Liver (tissue), 9 donors: ENCODE results near the gene MAMDC4. TPM values are rescaled to one million over a fixed set of nuclear protein-coding genes. Genes with fewer than 3 reads are reported as not detected.

Experiments
- DNase-seq: peaks from one replicate; pipeline ENCODE4 v3.0.0-alpha.2; 2017; ENCODE audit warnings: low spot score
- H3K27ac ChIP-seq, 2 donors: one replicate each; pipeline ENCODE4 v1.7.0; 2013; ENCODE audit warnings: inconsistent platforms in 2 of 2, low read length in 2 of 2, control low read depth in 1 of 2, low read depth in 1 of 2, mild to moderate bottlenecking in 1 of 2
- H3K27me3 ChIP-seq, 4 donors: one replicate each; pipeline versions ENCODE4 v1.6.1 to v1.7.0; 2013; ENCODE audit warnings: low read length in 3 of 4, inconsistent platforms in 1 of 4, mild to moderate bottlenecking in 1 of 4, moderate library complexity in 1 of 4; ENCODE audit not compliant: control insufficient read depth in 4 of 4, insufficient read depth in 4 of 4
- H3K36me3 ChIP-seq, 4 donors: one replicate each; pipeline versions ENCODE4 v1.6.1 to v1.7.0; 2013; ENCODE audit warnings: low read length in 3 of 4, mild to moderate bottlenecking in 3 of 4, low read depth in 1 of 4, moderate library complexity in 1 of 4; ENCODE audit not compliant: control insufficient read depth in 4 of 4, insufficient read depth in 3 of 4
- H3K4me1 ChIP-seq, 4 donors: one replicate each; pipeline versions ENCODE4 v1.6.1 to v1.7.0; 2013; ENCODE audit warnings: low read length in 3 of 4, mild to moderate bottlenecking in 3 of 4, moderate library complexity in 1 of 4; ENCODE audit not compliant: control insufficient read depth in 4 of 4, insufficient read depth in 4 of 4
- H3K4me3 ChIP-seq, 3 donors: one replicate each; pipeline versions ENCODE4 v1.6.1 to v1.7.0; 2013; ENCODE audit warnings: low read length in 3 of 3, control low read depth in 1 of 3, low read depth in 1 of 3, mild to moderate bottlenecking in 1 of 3
- H3K9ac ChIP-seq, 2 donors: one replicate each; pipeline ENCODE4 v1.7.0; 2013; ENCODE audit warnings: low read length in 2 of 2, mild to moderate bottlenecking in 2 of 2, moderate library complexity in 2 of 2, control low read depth in 1 of 2, low read depth in 1 of 2
- H3K9me3 ChIP-seq, 4 donors: one replicate each; pipeline versions ENCODE4 v1.6.1 to v1.7.0; 2013; ENCODE audit warnings: low read length in 3 of 4; ENCODE audit not compliant: control insufficient read depth in 4 of 4
- EGR1 ChIP-seq, 2 donors: IDR thresholded peaks; 2 replicates each; pipeline ENCODE4 v1.6.1; 2016 to 2018; ENCODE audit warnings: antibody characterized with exemption in 2 of 2, low read depth in 2 of 2
- FOXA1 ChIP-seq: IDR thresholded peaks from 2 replicates; pipeline ENCODE4 v1.6.1; 2016; ENCODE audit warnings: antibody characterized with exemption
- FOXA2 ChIP-seq: IDR thresholded peaks from 2 replicates; pipeline ENCODE4 v1.6.1; 2016; ENCODE audit warnings: antibody characterized with exemption
- GABPA ChIP-seq, 2 donors: IDR thresholded peaks in 1 of 2; conservative IDR thresholded peaks in 1 of 2; 2 replicates each; pipeline ENCODE4 v1.6.1; 2016; ENCODE audit warnings: antibody characterized with exemption in 2 of 2, mild to moderate bottlenecking in 1 of 2, moderate library complexity in 1 of 2
- HNF4A ChIP-seq, 2 donors: conservative IDR thresholded peaks; 2 replicates each; pipeline ENCODE4 v1.6.1; 2016; ENCODE audit warnings: antibody characterized with exemption in 2 of 2, mild to moderate bottlenecking in 2 of 2
- NR2F2 ChIP-seq: IDR thresholded peaks from 2 replicates; pipeline ENCODE4 v1.6.1; 2016; ENCODE audit warnings: antibody characterized with exemption
- RAD21 ChIP-seq, 2 donors: IDR thresholded peaks; 2 replicates each; pipeline ENCODE4 v1.6.1; 2016; ENCODE audit warnings: antibody characterized with exemption in 2 of 2, mild to moderate bottlenecking in 2 of 2
- RXRA ChIP-seq, 2 donors: IDR thresholded peaks; 2 replicates each; pipeline ENCODE4 v1.6.1; 2017 to 2018; ENCODE audit warnings: antibody characterized with exemption in 2 of 2, mild to moderate bottlenecking in 1 of 2
- SP1 ChIP-seq: IDR thresholded peaks from 2 replicates; pipeline ENCODE4 v1.6.1; 2018; ENCODE audit warnings: antibody characterized with exemption, mild to moderate bottlenecking
- TAF1 ChIP-seq: conservative IDR thresholded peaks from 2 replicates; pipeline ENCODE4 v1.6.1; 2016; ENCODE audit warnings: antibody characterized with exemption, mild to moderate bottlenecking
- YY1 ChIP-seq: IDR thresholded peaks from 2 replicates; pipeline ENCODE4 v1.6.1; 2016; ENCODE audit warnings: antibody characterized with exemption, mild to moderate bottlenecking
- WGBS: extraction: QIAGEN DNeasy Blood & Tissue Kit; methylation state at CpG from one replicate; pipeline ENCODE4 v1.1.7; 2013; 5-methylcytosine and 5-hydroxymethylcytosine counted together
- polyA plus RNA-seq, 2 donors: library from polyadenylated mRNA; stranded (reverse) in 1 of 2; unstranded in 1 of 2; fragments of 200-250 nt in 1 of 2; fragments of >200 nt in 1 of 2; fragmentation: Nextera tagmentation in 1 of 2; extraction: Ambion mirVana in 1 of 2; gene quantifications; one replicate each; pipeline versions ENCODE4 v1.2.1 to v1.2.3, GENCODE V29; 2013 to 2015
- total RNA-seq, 2 donors: library from RNA; depleted of rRNA; stranded (reverse); fragments of >200 nt; gene quantifications; one replicate each; pipeline ENCODE4 v1.2.3, GENCODE V29; 2014
- TF ChIP-seq, protein P1 (sequence below): IDR thresholded peaks from 2 replicates; pipeline ENCODE4 v1.6.1; 2016; ENCODE audit warnings: antibody characterized with exemption
- TF ChIP-seq, protein P2 (sequence below): IDR thresholded peaks from 2 replicates; pipeline ENCODE4 v1.6.1; 2016; ENCODE audit warnings: antibody characterized with exemption
- TF ChIP-seq, protein P3 (sequence below): fragments of 150-350 bp; IDR thresholded peaks from 2 replicates; pipeline ENCODE4 v1.5.1; 2017; ENCODE audit warnings: improper control_type of control experiment, low read depth, low read length; ENCODE audit not compliant: missing input control
- TF ChIP-seq, protein P4 (sequence below): IDR thresholded peaks from 2 replicates; pipeline ENCODE4 v1.6.1; 2016; ENCODE audit warnings: antibody characterized with exemption, mild to moderate bottlenecking
- donor health status: healthy.
- donor health status: healthy.
- donor health status: healthy.
- donor health status: healthy.
- donor health status: healthy.

Gene MAMDC4
- total and polyA plus RNA-seq, 4 donors = 2.4 to 8.1 (median 3.9) TPM

DNA sequence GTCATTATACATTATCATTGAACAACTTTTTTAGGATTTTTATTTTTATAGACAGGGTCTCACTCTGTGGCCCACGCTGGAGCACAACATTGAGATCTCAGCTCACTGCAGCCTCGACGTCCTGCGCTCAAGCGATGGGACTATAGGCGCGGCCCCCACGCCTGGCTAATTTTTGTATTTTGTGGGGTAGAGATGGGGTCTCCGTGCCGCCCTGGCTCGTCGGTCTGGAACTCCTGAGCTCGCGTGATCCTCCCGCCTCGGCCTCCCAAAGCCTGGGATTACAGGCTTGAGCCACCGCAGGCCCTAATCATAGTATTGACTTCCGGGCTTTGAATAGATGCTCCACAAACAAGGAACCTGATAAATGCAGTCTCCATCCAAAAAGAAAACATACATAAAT, 15.3 kb downstream of the MAMDC4 start:
- Histone ChIP-seq H3K27me3 (no peaks in the 10 kb centered on the region), H3K9ac (no peak overlapping the region), H3K36me3 (peaks cover 2 to 12% (median 5%) of the 10 kb centered on the region in 4 donors), H3K9me3 (no peaks in the 10 kb centered on the region), H3K27ac (no peak overlapping the region), H3K4me1 (peaks cover 7 to 32% (median 27%) of the 10 kb centered on the region in 4 donors), H3K4me3 (no peak overlapping the region)
- 98% methylated on average over 18 of the region's 18 CpGs for WGBS
- DNase-seq = no peak
- TF ChIP-seq FOXA2 = no peak

DNA sequence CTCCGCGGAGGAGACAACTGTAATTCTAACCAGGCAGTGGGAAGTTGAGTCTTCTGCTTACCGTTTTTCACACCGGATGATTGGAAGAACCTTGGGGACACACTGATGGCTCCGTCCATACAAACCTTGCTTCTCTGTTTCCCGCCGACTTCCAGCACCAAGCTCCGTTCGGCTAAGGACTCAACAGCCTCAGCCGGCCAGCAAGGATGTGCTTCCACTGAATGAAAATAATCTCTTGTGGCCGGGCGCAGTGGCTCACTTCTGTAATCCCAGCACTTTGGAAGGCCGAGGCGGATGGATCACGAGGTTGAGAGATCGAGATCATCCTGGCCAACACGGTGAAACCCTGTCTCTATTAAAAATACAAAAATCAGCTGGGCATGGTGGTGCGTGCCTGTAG, 15.8 kb downstream of the MAMDC4 start:
- DNase-seq = no peak
- peaks cover 7 to 28% (median 26%) of the 10 kb centered on the region in 4 donors for H3K4me1 ChIP-seq
- TF ChIP-seq HNF4A (conservative IDR thresholded peaks at IDR 0.05) (no peak), YY1 (no peak), RXRA (IDR thresholded peaks at IDR 0.05) (no peak), FOXA2 (no peak), RAD21 (IDR thresholded peaks at IDR 0.05) (no peak), EGR1 (IDR thresholded peaks at IDR 0.05; ENCODE audit: low read depth in 2 of 2) (no peak), GABPA (IDR thresholded peaks at IDR 0.05 in 1 of 2, conservative IDR thresholded peaks at IDR 0.05 in 1 of 2) (no peak), NR2F2 (no peak), FOXA1 (no peak), TAF1 (no peak), SP1 (no peak)
- TF ChIP-seq, protein P1, sequence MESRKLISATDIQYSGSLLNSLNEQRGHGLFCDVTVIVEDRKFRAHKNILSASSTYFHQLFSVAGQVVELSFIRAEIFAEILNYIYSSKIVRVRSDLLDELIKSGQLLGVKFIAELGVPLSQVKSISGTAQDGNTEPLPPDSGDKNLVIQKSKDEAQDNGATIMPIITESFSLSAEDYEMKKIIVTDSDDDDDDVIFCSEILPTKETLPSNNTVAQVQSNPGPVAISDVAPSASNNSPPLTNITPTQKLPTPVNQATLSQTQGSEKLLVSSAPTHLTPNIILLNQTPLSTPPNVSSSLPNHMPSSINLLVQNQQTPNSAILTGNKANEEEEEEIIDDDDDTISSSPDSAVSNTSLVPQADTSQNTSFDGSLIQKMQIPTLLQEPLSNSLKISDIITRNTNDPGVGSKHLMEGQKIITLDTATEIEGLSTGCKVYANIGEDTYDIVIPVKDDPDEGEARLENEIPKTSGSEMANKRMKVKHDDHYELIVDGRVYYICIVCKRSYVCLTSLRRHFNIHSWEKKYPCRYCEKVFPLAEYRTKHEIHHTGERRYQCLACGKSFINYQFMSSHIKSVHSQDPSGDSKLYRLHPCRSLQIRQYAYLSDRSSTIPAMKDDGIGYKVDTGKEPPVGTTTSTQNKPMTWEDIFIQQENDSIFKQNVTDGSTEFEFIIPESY = no peak
- TF ChIP-seq, protein P2, sequence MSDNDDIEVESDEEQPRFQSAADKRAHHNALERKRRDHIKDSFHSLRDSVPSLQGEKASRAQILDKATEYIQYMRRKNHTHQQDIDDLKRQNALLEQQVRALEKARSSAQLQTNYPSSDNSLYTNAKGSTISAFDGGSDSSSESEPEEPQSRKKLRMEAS = no peak
- TF ChIP-seq, protein P3, sequence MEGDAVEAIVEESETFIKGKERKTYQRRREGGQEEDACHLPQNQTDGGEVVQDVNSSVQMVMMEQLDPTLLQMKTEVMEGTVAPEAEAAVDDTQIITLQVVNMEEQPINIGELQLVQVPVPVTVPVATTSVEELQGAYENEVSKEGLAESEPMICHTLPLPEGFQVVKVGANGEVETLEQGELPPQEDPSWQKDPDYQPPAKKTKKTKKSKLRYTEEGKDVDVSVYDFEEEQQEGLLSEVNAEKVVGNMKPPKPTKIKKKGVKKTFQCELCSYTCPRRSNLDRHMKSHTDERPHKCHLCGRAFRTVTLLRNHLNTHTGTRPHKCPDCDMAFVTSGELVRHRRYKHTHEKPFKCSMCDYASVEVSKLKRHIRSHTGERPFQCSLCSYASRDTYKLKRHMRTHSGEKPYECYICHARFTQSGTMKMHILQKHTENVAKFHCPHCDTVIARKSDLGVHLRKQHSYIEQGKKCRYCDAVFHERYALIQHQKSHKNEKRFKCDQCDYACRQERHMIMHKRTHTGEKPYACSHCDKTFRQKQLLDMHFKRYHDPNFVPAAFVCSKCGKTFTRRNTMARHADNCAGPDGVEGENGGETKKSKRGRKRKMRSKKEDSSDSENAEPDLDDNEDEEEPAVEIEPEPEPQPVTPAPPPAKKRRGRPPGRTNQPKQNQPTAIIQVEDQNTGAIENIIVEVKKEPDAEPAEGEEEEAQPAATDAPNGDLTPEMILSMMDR = no peak
- TF ChIP-seq, protein P4, sequence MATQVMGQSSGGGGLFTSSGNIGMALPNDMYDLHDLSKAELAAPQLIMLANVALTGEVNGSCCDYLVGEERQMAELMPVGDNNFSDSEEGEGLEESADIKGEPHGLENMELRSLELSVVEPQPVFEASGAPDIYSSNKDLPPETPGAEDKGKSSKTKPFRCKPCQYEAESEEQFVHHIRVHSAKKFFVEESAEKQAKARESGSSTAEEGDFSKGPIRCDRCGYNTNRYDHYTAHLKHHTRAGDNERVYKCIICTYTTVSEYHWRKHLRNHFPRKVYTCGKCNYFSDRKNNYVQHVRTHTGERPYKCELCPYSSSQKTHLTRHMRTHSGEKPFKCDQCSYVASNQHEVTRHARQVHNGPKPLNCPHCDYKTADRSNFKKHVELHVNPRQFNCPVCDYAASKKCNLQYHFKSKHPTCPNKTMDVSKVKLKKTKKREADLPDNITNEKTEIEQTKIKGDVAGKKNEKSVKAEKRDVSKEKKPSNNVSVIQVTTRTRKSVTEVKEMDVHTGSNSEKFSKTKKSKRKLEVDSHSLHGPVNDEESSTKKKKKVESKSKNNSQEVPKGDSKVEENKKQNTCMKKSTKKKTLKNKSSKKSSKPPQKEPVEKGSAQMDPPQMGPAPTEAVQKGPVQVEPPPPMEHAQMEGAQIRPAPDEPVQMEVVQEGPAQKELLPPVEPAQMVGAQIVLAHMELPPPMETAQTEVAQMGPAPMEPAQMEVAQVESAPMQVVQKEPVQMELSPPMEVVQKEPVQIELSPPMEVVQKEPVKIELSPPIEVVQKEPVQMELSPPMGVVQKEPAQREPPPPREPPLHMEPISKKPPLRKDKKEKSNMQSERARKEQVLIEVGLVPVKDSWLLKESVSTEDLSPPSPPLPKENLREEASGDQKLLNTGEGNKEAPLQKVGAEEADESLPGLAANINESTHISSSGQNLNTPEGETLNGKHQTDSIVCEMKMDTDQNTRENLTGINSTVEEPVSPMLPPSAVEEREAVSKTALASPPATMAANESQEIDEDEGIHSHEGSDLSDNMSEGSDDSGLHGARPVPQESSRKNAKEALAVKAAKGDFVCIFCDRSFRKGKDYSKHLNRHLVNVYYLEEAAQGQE = no peak
- no peaks in the 10 kb centered on the region for H3K9me3 ChIP-seq
- H3K27ac ChIP-seq = no peak overlapping the region
- whole genome bisulfite sequencing = 96% methylated on average over 18 of the region's 18 CpGs
- H3K4me3 ChIP-seq = no peak overlapping the region
- no peaks in the 10 kb centered on the region for H3K27me3 ChIP-seq
- H3K36me3 ChIP-seq = peaks cover 0 to 8% (median 1%) of the 10 kb centered on the region in 4 donors
- no peak overlapping the region for H3K9ac ChIP-seq
